A549 (cell line): ENCODE results near the gene GRM5. TPM values are rescaled to one million over a fixed set of nuclear protein-coding genes. Genes with fewer than 3 reads are reported as not detected.

Source experiments
- ATAC-seq, 2 experiments: fragments of 200-7000 bp in 1 of 2; fragments of >200 bp in 1 of 2; cut with Nextera tagmentation in 1 of 2; cut with Tn5 transposase in 1 of 2; 3 replicates each; pipeline versions ENCODE4 v1.8.0 to v1.9.1; 2018 to 2020; ENCODE audit warnings: mild to moderate bottlenecking in 1 of 2, moderate library complexity in 1 of 2
- CTCF ChIA-PET: fragments of 300-600 bp; sonication (Branson Sonifier 250); formaldehyde crosslinking; extraction: SDS; loops from one replicate; lab custom pipeline; 2021; ENCODE audit warnings: antibody characterized with exemption, inconsistent platforms; lab: Yijun Ruan, JAX
- POLR2A ChIA-PET: fragments of 350-600 bp; formaldehyde crosslinking; extraction: SDS; loops from one replicate; lab custom pipeline; 2021; ENCODE audit warnings: antibody characterized with exemption, inconsistent platforms; lab: Yijun Ruan, JAX
- DNase-seq, 2 experiments: peaks; one replicate each; pipeline versions ENCODE4 v3.0.0 to v3.0.0-alpha.2; 2011 to 2016; ENCODE audit warnings: low read depth in 1 of 2, low spot score in 1 of 2
- FAIRE-seq: peaks from 2 replicates; lab custom pipeline; 2011; peaks lifted over from hg19 to GRCh38; lab: Jason Lieb, UNC
- H3K27ac ChIP-seq, 2 experiments: fragments of >200 bp; sonication (Bioruptor Twin); formaldehyde crosslinking; 3 replicates each; pipeline ENCODE4 v1.5.1; 2016 to 2017
- H3K4me1 ChIP-seq: fragments of >200 bp; sonication (Bioruptor Twin); formaldehyde crosslinking; 3 replicates; pipeline ENCODE4 v1.6.1; 2016
- H3K4me2 ChIP-seq: fragments of >200 bp; sonication (Bioruptor Twin); formaldehyde crosslinking; 3 replicates; pipeline ENCODE4 v1.6.1; 2016
- H3K4me3 ChIP-seq: fragments of >200 bp; sonication (Bioruptor Twin); formaldehyde crosslinking; 3 replicates; pipeline ENCODE4 v1.5.1; 2016
- H3K9me3 ChIP-seq: fragments of >200 bp; sonication (Bioruptor Twin); formaldehyde crosslinking; 3 replicates; pipeline ENCODE4 v1.6.1; 2016
- MAFK ChIP-seq: fragments of 450-650 bp; IDR thresholded peaks from 2 replicates; pipeline ENCODE4 v1.6.1; 2014; ENCODE audit not compliant: partially characterized antibody
- POLR2A ChIP-seq: IDR thresholded peaks from 2 replicates; pipeline ENCODE4 v1.6.1; 2012; ENCODE audit warnings: mild to moderate bottlenecking, low read length
- WGBS: methylation state at CpG from one replicate; pipeline ENCODE4 v1.1.6; 2017; ENCODE audit errors: missing lambda C conversion rate; 5-methylcytosine and 5-hydroxymethylcytosine counted together
- polyA plus RNA-seq, 4 experiments: library from polyadenylated mRNA; depleted of rRNA in 3 of 4; stranded (reverse); fragments of >200 nt; fragmentation: RNase III in 1 of 4; extraction: RNeasy Plus Mini Kit Qiagen cat#74134 plus additional on column Dnase treatment in 1 of 4; gene quantifications; 2 replicates in 3 of 4; 3 replicates in 1 of 4; pipeline ENCODE4 v1.2.3, GENCODE V29; 2011 to 2017
- small RNA-seq, 6 experiments: library from RNA; depleted of rRNA; stranded (forward); fragments of <200 nt; gene quantifications; one replicate each; pipeline ENCODE3, GENCODE V24; 2012

Gene GRM5
- polyA plus RNA-seq, 2 of the 4 experiments (the other 2 are of a cell fraction) = 0.01 TPM; not detected in 1

DNA sequence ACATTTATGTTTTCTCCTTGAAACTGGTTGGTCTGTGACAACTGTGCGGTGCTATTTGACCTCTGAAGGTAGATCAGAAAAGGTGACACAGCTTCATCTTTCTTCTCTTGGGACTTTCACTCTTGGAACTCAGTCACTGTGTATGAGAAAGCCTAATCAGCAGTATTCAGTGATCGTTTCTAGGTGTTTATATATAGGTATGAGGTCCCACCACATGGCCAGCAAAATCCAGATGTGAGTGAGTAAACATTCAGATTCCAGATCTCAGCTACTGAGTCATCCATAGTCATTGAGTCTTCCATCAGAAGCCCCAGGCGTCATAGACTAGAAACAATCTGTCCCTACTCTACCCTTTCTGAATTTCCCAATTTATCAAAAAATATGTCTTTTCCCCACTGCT, 610.9 kb downstream of the GRM5 start:
- no peak for ATAC-seq
- CTCF ChIA-PET = no interaction called here
- no peak for FAIRE-seq
- DNase-seq = no peak
- Histone ChIP-seq H3K9me3 (no peaks in the 10 kb centered on the region), H3K4me2 (no peak overlapping the region), H3K4me1 (no peaks in the 10 kb centered on the region), H3K4me3 (no peak overlapping the region), H3K27ac (no peak overlapping the region)
- 33% methylated on average over 3 of the region's 3 CpGs for WGBS
- POLR2A ChIA-PET = no interaction called here
- no peak for TF ChIP-seq POLR2A
- TF ChIP-seq MAFK = peak; percentile 34

Small RNA genes lying within 50 kb of the gene (small RNA-seq; reads per million reads assigned to genes)
- gene RNU6-16P = 0 to 35.8 (median 2.8) reads per million in 6 experiments

Other genes with a start within 250 kb of the GRM5 start
- not detected in 2 replicates for gene TYR, start 111.9 kb upstream of the GRM5 start, polyA plus RNA-seq (2011; rRNA removed)
- not detected in 3 replicates for gene TYR, start 111.9 kb upstream of the GRM5 start, polyA plus RNA-seq (2017; fragmentation: RNase III; extraction: RNeasy Plus Mini Kit Qiagen cat#74134 plus additional on column Dnase treatment)